Panc1 (cell line): Measurements from ENCODE around the gene AKAP12. TPM values are rescaled to one million over a fixed set of nuclear protein-coding genes. Genes with fewer than 3 reads are reported as not detected.

Experiments
- ATAC-seq: fragments of 200-7000 bp; cut with Tn5 transposase; 2 replicates; pipeline ENCODE4 v1.9.1; 2020; ENCODE audit warnings: mild to moderate bottlenecking, moderate library complexity
- BruUV-seq: library from RNA; stranded (reverse); fragments of 400-500 nt; replicated peaks from 2 replicates; lab custom pipeline; 2021; lab: Mats Ljungman, UMichigan
- CTCF ChIA-PET: fragments of 300-600 bp; sonication (Branson Sonifier 250); formaldehyde crosslinking; loops from one replicate; lab custom pipeline; 2022; ENCODE audit warnings: antibody characterized with exemption; lab: Charles Lee
- POLR2A ChIA-PET: fragments of 300-600 bp; sonication (Branson Sonifier 250); formaldehyde crosslinking; loops from one replicate; lab custom pipeline; 2022; ENCODE audit warnings: antibody characterized with exemption; lab: Charles Lee
- DNase-seq: peaks from one replicate; pipeline ENCODE4 v3.0.0-alpha.2; 2010; ENCODE audit warnings: low read depth, low spot score
- H3K27ac ChIP-seq: 2 replicates; pipeline ENCODE4 v1.5.1; 2011; ENCODE audit warnings: mild to moderate bottlenecking, low read length, inconsistent platforms
- H3K27me3 ChIP-seq: fragments of 200-500 bp; sonication (Bioruptor generic); 2 replicates; pipeline ENCODE4 v1.6.0; 2014; ENCODE audit warnings: low read length, inconsistent platforms; ENCODE audit not compliant: control insufficient read depth, insufficient read depth
- H3K36me3 ChIP-seq: fragments of 200-500 bp; sonication (Bioruptor generic); 2 replicates; pipeline ENCODE4 v1.5.1; 2014; ENCODE audit warnings: inconsistent platforms, mild to moderate bottlenecking, low read length, moderate library complexity; ENCODE audit not compliant: control insufficient read depth, insufficient read depth
- H3K4me1 ChIP-seq: 2 replicates; pipeline ENCODE4 v1.5.1; 2011; ENCODE audit warnings: inconsistent platforms, mild to moderate bottlenecking, low read length, moderate library complexity; ENCODE audit not compliant: control insufficient read depth, insufficient read depth
- H3K4me3 ChIP-seq, 2 experiments: 2 replicates each; pipeline ENCODE4 v1.5.1; 2011 to 2012; ENCODE audit warnings: low read depth in 2 of 2, low read length in 2 of 2, mild to moderate bottlenecking in 2 of 2, inconsistent platforms in 1 of 2, moderate library complexity in 1 of 2
- H3K9me3 ChIP-seq: fragments of 200-500 bp; sonication (Bioruptor generic); 2 replicates; pipeline ENCODE4 v1.5.1; 2014; ENCODE audit warnings: low read depth, mild to moderate bottlenecking, inconsistent platforms, low read length, moderate library complexity; ENCODE audit not compliant: control insufficient read depth, insufficient read depth
- POLR2AphosphoS5 ChIP-seq: IDR thresholded peaks from 2 replicates; pipeline ENCODE4 v1.6.1; 2012; ENCODE audit warnings: mild to moderate bottlenecking, low read depth, low read length, moderate library complexity
- REST ChIP-seq, 2 experiments: IDR thresholded peaks; 2 replicates each; pipeline ENCODE4 v1.6.1; 2011 to 2012; ENCODE audit warnings: low read depth in 2 of 2, control low read depth in 1 of 2, low read length in 1 of 2, mild to moderate bottlenecking in 1 of 2, moderate library complexity in 1 of 2; ENCODE audit not compliant: insufficient read depth in 1 of 2
- SIN3A ChIP-seq: IDR thresholded peaks from 2 replicates; pipeline ENCODE4 v1.6.1; 2012; ENCODE audit warnings: low read depth, mild to moderate bottlenecking, low read length, moderate library complexity, borderline replicate concordance; ENCODE audit not compliant: insufficient read depth
- TCF7L2 ChIP-seq: IDR thresholded peaks from 2 replicates; pipeline ENCODE4 v1.6.1; 2011; ENCODE audit warnings: mild to moderate bottlenecking, low read depth, low read length, inconsistent platforms
- in situ Hi-C: cut with HindIII; loops from 2 replicates; pipeline ENCODE4 v1.10.0; 2016; ENCODE audit warnings: low sequenced_read_pairs, low pct_unique_long_range_greater_than_20kb
- intact Hi-C: fragments of 100-400 bp; cut with micrococcal nuclease; formaldehyde crosslinking; loops from one replicate; pipeline ENCODE4 v1.10.0; 2022; ENCODE audit not compliant: unreplicated experiment
- total RNA-seq: library from RNA; stranded (reverse); gene quantifications from one replicate; pipeline ENCODE4 v1.2.1, GENCODE V29; 2021; ENCODE audit not compliant: unreplicated experiment
- TF ChIP-seq, protein P1 (sequence below): fragments of 450-650 bp; IDR thresholded peaks from 2 replicates; pipeline ENCODE4 v1.5.1; 2017; ENCODE audit warnings: mild to moderate bottlenecking

AKAP12 gene
- total RNA-seq, 1 experiment from 2014 or later, result 267 TPM

DNA sequence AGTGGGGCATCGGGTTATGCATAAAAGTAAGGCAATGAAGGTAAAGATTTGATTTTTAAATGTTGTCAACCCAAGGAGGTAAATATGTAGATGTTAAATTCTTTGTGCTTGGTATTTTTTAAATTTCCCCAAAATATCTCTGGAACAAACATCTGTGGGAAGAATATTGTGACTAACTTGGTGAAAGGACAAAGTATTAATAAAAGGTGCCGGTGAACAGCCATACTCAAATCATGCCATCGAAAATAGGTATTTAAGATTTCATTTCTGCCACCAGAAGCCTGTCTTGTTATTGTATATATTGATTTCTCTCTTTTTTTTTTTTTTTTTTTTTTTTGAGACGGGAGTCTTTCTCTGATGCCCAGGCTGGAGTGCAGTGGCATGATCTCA, 164.1 kb downstream of the AKAP12 start:
- Histone ChIP-seq H3K4me3 (no peak overlapping the region), H3K9me3 (no peaks in the 10 kb centered on the region), H3K27me3 (no peaks in the 10 kb centered on the region), H3K36me3 (peaks cover 8% of the 10 kb centered on the region; the same call in 1 of the 2 replicates), H3K4me1 (no peaks in the 10 kb centered on the region), H3K27ac (no peak overlapping the region)
- CTCF ChIA-PET, result no interaction called here
- POLR2A ChIA-PET, result no interaction called here
- ATAC-seq (no peak), DNase-seq (no peak)
- intact Hi-C loops, result no loop called here
- TF ChIP-seq SIN3A (no peak), POLR2AphosphoS5 (peak; percentile 45; the same call in 1 of the 2 replicates), TCF7L2 (no peak), REST (IDR thresholded peaks at IDR 0.05; ENCODE audit: insufficient read depth in 1 of 2, low read depth in 2 of 2, low read length in 1 of 2) (no peak)
- TF ChIP-seq, protein P1, sequence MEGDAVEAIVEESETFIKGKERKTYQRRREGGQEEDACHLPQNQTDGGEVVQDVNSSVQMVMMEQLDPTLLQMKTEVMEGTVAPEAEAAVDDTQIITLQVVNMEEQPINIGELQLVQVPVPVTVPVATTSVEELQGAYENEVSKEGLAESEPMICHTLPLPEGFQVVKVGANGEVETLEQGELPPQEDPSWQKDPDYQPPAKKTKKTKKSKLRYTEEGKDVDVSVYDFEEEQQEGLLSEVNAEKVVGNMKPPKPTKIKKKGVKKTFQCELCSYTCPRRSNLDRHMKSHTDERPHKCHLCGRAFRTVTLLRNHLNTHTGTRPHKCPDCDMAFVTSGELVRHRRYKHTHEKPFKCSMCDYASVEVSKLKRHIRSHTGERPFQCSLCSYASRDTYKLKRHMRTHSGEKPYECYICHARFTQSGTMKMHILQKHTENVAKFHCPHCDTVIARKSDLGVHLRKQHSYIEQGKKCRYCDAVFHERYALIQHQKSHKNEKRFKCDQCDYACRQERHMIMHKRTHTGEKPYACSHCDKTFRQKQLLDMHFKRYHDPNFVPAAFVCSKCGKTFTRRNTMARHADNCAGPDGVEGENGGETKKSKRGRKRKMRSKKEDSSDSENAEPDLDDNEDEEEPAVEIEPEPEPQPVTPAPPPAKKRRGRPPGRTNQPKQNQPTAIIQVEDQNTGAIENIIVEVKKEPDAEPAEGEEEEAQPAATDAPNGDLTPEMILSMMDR, result no peak
- in situ Hi-C loops, result no loop called here
- no TSS peak for BruUV-seq

Other genes with a start within 250 kb of the AKAP12 start
- 16.2 TPM for gene ZBTB2, start 151.6 kb downstream of the AKAP12 start, total RNA-seq
- 16.1 TPM for gene RMND1, start 212.2 kb downstream of the AKAP12 start, total RNA-seq